ENCODE data around the gene RPL13A. TPM values are rescaled to one million over a fixed set of nuclear protein-coding genes. Genes with fewer than 3 reads are reported as not detected.

The RPL13A gene
- total and polyA plus RNA-seq, 2 donors (not counting 3 experiments of a cell fraction or from before 2014, with no cell fraction given) = 2,291 to 4,148 TPM

DNA sequence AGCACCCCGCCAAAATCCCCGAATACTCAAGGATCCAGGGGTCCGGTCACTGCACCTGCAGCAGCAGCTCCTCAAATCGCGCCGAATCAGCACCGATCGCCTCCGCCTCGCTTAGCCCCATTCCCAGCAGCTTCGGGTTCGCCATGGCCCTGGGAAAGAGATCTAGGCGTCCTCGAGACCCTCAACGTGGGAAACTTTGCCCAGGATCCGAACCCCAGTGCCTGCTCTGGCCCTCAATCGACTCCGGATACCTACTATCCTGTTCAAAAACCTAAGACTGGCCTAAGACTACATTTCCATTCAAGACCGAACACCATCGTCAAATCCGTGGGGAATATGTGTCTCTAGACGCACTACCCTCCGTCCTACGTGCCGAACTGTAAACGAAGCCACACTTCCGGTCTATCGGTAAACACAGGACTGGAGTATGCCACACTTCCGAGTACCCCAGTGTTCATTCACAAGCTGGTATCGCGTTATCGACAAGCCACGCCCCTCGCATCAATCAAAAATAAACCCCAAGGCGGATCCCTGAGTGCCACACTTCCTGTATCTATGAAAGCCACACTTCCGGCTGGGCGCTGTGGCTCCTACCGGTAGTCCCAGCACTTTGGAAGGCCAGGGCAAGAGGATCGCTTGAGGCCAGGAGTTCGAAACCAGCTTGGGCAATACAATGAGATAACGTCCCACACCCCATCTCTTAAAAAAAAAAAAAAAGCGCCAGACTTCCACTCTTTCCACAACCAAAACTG is 35.8 kb upstream of the RPL13A start, which contains the start of gene PIH1D1:
PIH1D1 (minus strand) TSS at position 385 of the 752 bp plus-strand sequence; CDS start at position 145, 240 bp downstream.
- Histone ChIP-seq H3K4me2 (ENCODE audit: insufficient read depth, low read length) (peak within 1 kb of the TSS; percentile 78), H2AFZ (ENCODE audit: low read depth, low read length) (peak within 1 kb of the TSS; percentile 75), H3K9me3 (replicated peaks; ENCODE audit: control insufficient read depth, insufficient read depth, low read length) (no peaks in the 10 kb centered on the region), H4K20me1 (replicated peaks; ENCODE audit: control insufficient read depth, extremely low read depth, insufficient read depth, low read length) (no peaks in the 10 kb centered on the region), H3K4me3 (replicated peaks in 1 of 3; ENCODE audit: insufficient read depth in 1 of 3, low read depth in 1 of 3, low read length in 3 of 3) (peak within 1 kb of the TSS; percentile 43 to 84 (median 80)), H3K27me3 (ENCODE audit: control insufficient read depth in 2 of 2, insufficient read depth in 2 of 2, low read length in 2 of 2) (no peaks in the 10 kb centered on the region), H3K79me2 (ENCODE audit: control insufficient read depth, insufficient read depth, low read length) (peaks cover 11% of the 10 kb centered on the region), H3K9ac (replicated peaks; ENCODE audit: extremely low read depth, insufficient read depth, low read length) (peak within 1 kb of the TSS; percentile 92), H3K36me3 (ENCODE audit: control insufficient read depth in 2 of 2, extremely low read depth in 1 of 2, insufficient read depth in 2 of 2, low read length in 2 of 2) (peaks cover 0 to 4% of the 10 kb centered on the region in 2 experiments), H3K4me1 (ENCODE audit: control insufficient read depth, extremely low read depth, insufficient read depth, low read length) (peaks cover 11% of the 10 kb centered on the region), H3K9me1 (replicated peaks; ENCODE audit: control insufficient read depth, extremely low read depth, insufficient read depth, low read length) (no peaks in the 10 kb centered on the region), H3K27ac (ENCODE audit: insufficient read depth, low read depth, low read length) (peak within 1 kb of the TSS; percentile 83)
- DNase-seq (ENCODE audit: low read depth, low spot score) (peak; percentile 99), FAIRE-seq (peak; percentile 100)
- ChIA-PET CTCF (interaction anchor here (0.6 to 3.8 kb wide), 7 partner anchors 9 to 338 kb away, joined by 3 to 17 read pairs (median 4); partner anchors contain the start of genes FLT3LG, LIN7B and TEAD2), POLR2A (interaction anchor here (0.6 kb wide), 1 partner anchor 8 kb away, joined by 3 read pairs; no protein-coding TSS in a partner anchor)
- TF ChIP-seq MAX (IDR thresholded peaks at IDR 0.05; ENCODE audit: insufficient read depth, insufficient read length) (peak; percentile 68), EZH2 (IDR thresholded peaks at IDR 0.05; ENCODE audit: borderline replicate concordance, low read depth, low read length, severe bottlenecking) (no peak), JUN (IDR thresholded peaks at IDR 0.05; ENCODE audit: borderline replicate concordance, insufficient read depth, insufficient read length, low read depth) (no peak), POLR2A (IDR thresholded peaks at IDR 0.05; ENCODE audit: low read depth, low read length) (peak; percentile 93), POLR2AphosphoS5 (IDR thresholded peaks at IDR 0.05; ENCODE audit: insufficient read depth, low read depth, low read length) (peak; percentile 87)
- TSS peak; percentile 72 for BruUV-seq (replicated peaks)
- intact Hi-C loops (cut with micrococcal nuclease) (loop anchor here (1.0 to 5.0 kb wide), 5 partner anchors 8 to 426 kb away; partner anchors contain the start of genes AKT1S1, FLT3LG, RPL13A and RRAS), dilution Hi-C loops (cut with MboI; ENCODE audit: extremely low pct_ligation_motif_present, low sequenced_read_pairs) (no loop called here)
